Measurements from ENCODE around the gene KLB.

Gene KLB

GRCh38 chr4:39480251-39480650, 73.5 kb downstream of the KLB start:
- no peaks in the 10 kb centered on the region for H3K4me1 ChIP-seq (ENCODE audit: control insufficient read depth in 5 of 5, insufficient read depth in 5 of 5, low read length in 5 of 5)
- no peaks in the 10 kb centered on the region for H3K27me3 ChIP-seq (ENCODE audit: control insufficient read depth in 5 of 5, insufficient read depth in 4 of 5, low read length in 5 of 5)
- peaks cover 0 to 2% (median 0%) of the 10 kb centered on the region in 5 donors for H3K9me3 ChIP-seq (ENCODE audit: control insufficient read depth in 5 of 5, low read length in 5 of 5)
- peaks cover 3 to 17% (median 9%) of the 10 kb centered on the region in 5 donors for H3K36me3 ChIP-seq (ENCODE audit: control insufficient read depth in 5 of 5, insufficient read depth in 5 of 5, low read length in 5 of 5)
- H3K27ac ChIP-seq (ENCODE audit: low read depth, low read length), result no peak overlapping the region
- no peak overlapping the region for H3K4me3 ChIP-seq (ENCODE audit: low read depth in 1 of 5, low read length in 5 of 5)
- H3K9ac ChIP-seq (ENCODE audit: low read length in 5 of 5), result no peak overlapping the region

- Histone ChIP-seq H3K4me1 (ENCODE audit: control insufficient read depth in 5 of 5, insufficient read depth in 5 of 5, low read length in 5 of 5) (no peaks in the 10 kb centered on the region), H3K9me3 (ENCODE audit: control insufficient read depth in 5 of 5, low read length in 5 of 5) (peaks cover 0 to 3% (median 0%) of the 10 kb centered on the region in 5 donors), H3K27ac (ENCODE audit: low read depth, low read length) (no peak overlapping the region), H3K4me3 (ENCODE audit: low read depth in 1 of 5, low read length in 5 of 5) (no peak overlapping the region), H3K27me3 (ENCODE audit: control insufficient read depth in 5 of 5, insufficient read depth in 4 of 5, low read length in 5 of 5) (no peaks in the 10 kb centered on the region), H3K36me3 (ENCODE audit: control insufficient read depth in 5 of 5, insufficient read depth in 5 of 5, low read length in 5 of 5) (peaks cover 3 to 15% (median 8%) of the 10 kb centered on the region in 5 donors), H3K9ac (ENCODE audit: low read length in 5 of 5) (no peak overlapping the region)
These were observed 74.4 kb downstream of the KLB start for GRCh38 chr4:39480902-39481695.

- Histone ChIP-seq H3K9ac (ENCODE audit: low read length in 5 of 5) (no peak overlapping the region), H3K4me3 (ENCODE audit: low read depth in 1 of 5, low read length in 5 of 5) (no peak overlapping the region), H3K9me3 (ENCODE audit: control insufficient read depth in 5 of 5, low read length in 5 of 5) (peaks cover 0 to 3% (median 0%) of the 10 kb centered on the region in 5 donors), H3K36me3 (ENCODE audit: control insufficient read depth in 5 of 5, insufficient read depth in 5 of 5, low read length in 5 of 5) (no peaks in the 10 kb centered on the region), H3K27ac (ENCODE audit: low read depth, low read length) (no peak overlapping the region), H3K4me1 (ENCODE audit: control insufficient read depth in 5 of 5, insufficient read depth in 5 of 5, low read length in 5 of 5) (no peaks in the 10 kb centered on the region), H3K27me3 (ENCODE audit: control insufficient read depth in 5 of 5, insufficient read depth in 4 of 5, low read length in 5 of 5) (no peaks in the 10 kb centered on the region)
These were observed 78.0 kb downstream of the KLB start for GRCh38 chr4:39484582-39485272.

GRCh38 chr4:39486221-39486804, 79.6 kb downstream of the KLB start:
- Histone ChIP-seq H3K9me3 (ENCODE audit: control insufficient read depth in 5 of 5, low read length in 5 of 5) (peaks cover 0 to 3% (median 0%) of the 10 kb centered on the region in 5 donors), H3K36me3 (ENCODE audit: control insufficient read depth in 5 of 5, insufficient read depth in 5 of 5, low read length in 5 of 5) (no peaks in the 10 kb centered on the region), H3K4me1 (ENCODE audit: control insufficient read depth in 5 of 5, insufficient read depth in 5 of 5, low read length in 5 of 5) (no peaks in the 10 kb centered on the region), H3K27me3 (ENCODE audit: control insufficient read depth in 5 of 5, insufficient read depth in 4 of 5, low read length in 5 of 5) (no peaks in the 10 kb centered on the region), H3K4me3 (ENCODE audit: low read depth in 1 of 5, low read length in 5 of 5) (no peak overlapping the region), H3K9ac (ENCODE audit: low read length in 5 of 5) (no peak overlapping the region), H3K27ac (ENCODE audit: low read depth, low read length) (no peak overlapping the region)

- Histone ChIP-seq H3K36me3 (ENCODE audit: control insufficient read depth in 5 of 5, insufficient read depth in 5 of 5, low read length in 5 of 5) (no peaks in the 10 kb centered on the region), H3K9ac (ENCODE audit: low read length in 5 of 5) (no peak overlapping the region), H3K27me3 (ENCODE audit: control insufficient read depth in 5 of 5, insufficient read depth in 4 of 5, low read length in 5 of 5) (no peaks in the 10 kb centered on the region), H3K27ac (ENCODE audit: low read depth, low read length) (no peak overlapping the region), H3K4me1 (ENCODE audit: control insufficient read depth in 5 of 5, insufficient read depth in 5 of 5, low read length in 5 of 5) (peaks cover 0 to 7% (median 0%) of the 10 kb centered on the region in 5 donors), H3K9me3 (ENCODE audit: control insufficient read depth in 5 of 5, low read length in 5 of 5) (peaks cover 0 to under 1% (median 0%) of the 10 kb centered on the region in 5 donors), H3K4me3 (ENCODE audit: low read depth in 1 of 5, low read length in 5 of 5) (no peak overlapping the region)
These were observed 83.6 kb downstream of the KLB start for GRCh38 chr4:39490322-39490721.

GRCh38 chr4:39494354-39494753, 87.6 kb downstream of the KLB start:
- Histone ChIP-seq H3K9ac (ENCODE audit: low read length in 5 of 5) (no peak overlapping the region), H3K27ac (ENCODE audit: low read depth, low read length) (no peak overlapping the region), H3K27me3 (ENCODE audit: control insufficient read depth in 5 of 5, insufficient read depth in 4 of 5, low read length in 5 of 5) (no peaks in the 10 kb centered on the region), H3K9me3 (ENCODE audit: control insufficient read depth in 5 of 5, low read length in 5 of 5) (no peaks in the 10 kb centered on the region), H3K4me3 (ENCODE audit: low read depth in 1 of 5, low read length in 5 of 5) (no peak overlapping the region), H3K36me3 (ENCODE audit: control insufficient read depth in 5 of 5, insufficient read depth in 5 of 5, low read length in 5 of 5) (peaks cover 3 to 11% (median 8%) of the 10 kb centered on the region in 5 donors), H3K4me1 (ENCODE audit: control insufficient read depth in 5 of 5, insufficient read depth in 5 of 5, low read length in 5 of 5) (peaks cover 0 to 13% (median 0%) of the 10 kb centered on the region in 5 donors)

- Histone ChIP-seq H3K27ac (ENCODE audit: low read depth, low read length) (no peak overlapping the region), H3K9ac (ENCODE audit: low read length in 5 of 5) (peak overlapping the region in 1 of 5 donors; percentile 27), H3K4me1 (ENCODE audit: control insufficient read depth in 5 of 5, insufficient read depth in 5 of 5, low read length in 5 of 5) (peaks cover 0 to 13% (median 0%) of the 10 kb centered on the region in 5 donors), H3K27me3 (ENCODE audit: control insufficient read depth in 5 of 5, insufficient read depth in 4 of 5, low read length in 5 of 5) (no peaks in the 10 kb centered on the region), H3K36me3 (ENCODE audit: control insufficient read depth in 5 of 5, insufficient read depth in 5 of 5, low read length in 5 of 5) (peaks cover 3 to 13% (median 9%) of the 10 kb centered on the region in 5 donors), H3K9me3 (ENCODE audit: control insufficient read depth in 5 of 5, low read length in 5 of 5) (no peaks in the 10 kb centered on the region), H3K4me3 (ENCODE audit: low read depth in 1 of 5, low read length in 5 of 5) (peak overlapping the region in 1 of 5 donors; percentile 4)
These were observed 88.9 kb downstream of the KLB start for GRCh38 chr4:39495446-39496213.

GRCh38 chr4:39497909-39498726, 91.4 kb downstream of the KLB start:
- Histone ChIP-seq H3K9ac (ENCODE audit: low read length in 5 of 5) (no peak overlapping the region), H3K9me3 (ENCODE audit: control insufficient read depth in 5 of 5, low read length in 5 of 5) (no peaks in the 10 kb centered on the region), H3K36me3 (ENCODE audit: control insufficient read depth in 5 of 5, insufficient read depth in 5 of 5, low read length in 5 of 5) (peaks cover 9 to 22% (median 16%) of the 10 kb centered on the region in 5 donors), H3K27ac (ENCODE audit: low read depth, low read length) (no peak overlapping the region), H3K27me3 (ENCODE audit: control insufficient read depth in 5 of 5, insufficient read depth in 4 of 5, low read length in 5 of 5) (no peaks in the 10 kb centered on the region), H3K4me1 (ENCODE audit: control insufficient read depth in 5 of 5, insufficient read depth in 5 of 5, low read length in 5 of 5) (peaks cover 0 to 24% (median 6%) of the 10 kb centered on the region in 5 donors), H3K4me3 (ENCODE audit: low read depth in 1 of 5, low read length in 5 of 5) (no peak overlapping the region)

GRCh38 chr4:39498727-39499020, 91.9 kb downstream of the KLB start:
- Histone ChIP-seq H3K27me3 (ENCODE audit: control insufficient read depth in 5 of 5, insufficient read depth in 4 of 5, low read length in 5 of 5) (no peaks in the 10 kb centered on the region), H3K4me3 (ENCODE audit: low read depth in 1 of 5, low read length in 5 of 5) (no peak overlapping the region), H3K9ac (ENCODE audit: low read length in 5 of 5) (no peak overlapping the region), H3K4me1 (ENCODE audit: control insufficient read depth in 5 of 5, insufficient read depth in 5 of 5, low read length in 5 of 5) (peaks cover 0 to 24% (median 6%) of the 10 kb centered on the region in 5 donors), H3K27ac (ENCODE audit: low read depth, low read length) (no peak overlapping the region), H3K36me3 (ENCODE audit: control insufficient read depth in 5 of 5, insufficient read depth in 5 of 5, low read length in 5 of 5) (peaks cover 14 to 28% (median 22%) of the 10 kb centered on the region in 5 donors), H3K9me3 (ENCODE audit: control insufficient read depth in 5 of 5, low read length in 5 of 5) (no peaks in the 10 kb centered on the region)
